GM18507 (cell line): ENCODE results near the gene USP14.

ENCODE experiments used
- DNase-seq: peaks from one replicate; pipeline ENCODE4 v3.0.0; 2011; ENCODE audit warnings: low read depth; ENCODE audit not compliant: insufficient read length; ENCODE audit errors: extremely low spot score
- FAIRE-seq: peaks from 2 replicates; lab custom pipeline; 2011; peaks lifted over from hg19 to GRCh38; lab: Jason Lieb, UNC

USP14 gene

GRCh38 chr18:156514-157230 lies 1.7 kb upstream of the USP14 start:
- FAIRE-seq (no peak), DNase-seq (no peak)

GRCh38 chr18:159037-159652 lies 788 bp downstream of the USP14 start:
- no peak for DNase-seq

DNA sequence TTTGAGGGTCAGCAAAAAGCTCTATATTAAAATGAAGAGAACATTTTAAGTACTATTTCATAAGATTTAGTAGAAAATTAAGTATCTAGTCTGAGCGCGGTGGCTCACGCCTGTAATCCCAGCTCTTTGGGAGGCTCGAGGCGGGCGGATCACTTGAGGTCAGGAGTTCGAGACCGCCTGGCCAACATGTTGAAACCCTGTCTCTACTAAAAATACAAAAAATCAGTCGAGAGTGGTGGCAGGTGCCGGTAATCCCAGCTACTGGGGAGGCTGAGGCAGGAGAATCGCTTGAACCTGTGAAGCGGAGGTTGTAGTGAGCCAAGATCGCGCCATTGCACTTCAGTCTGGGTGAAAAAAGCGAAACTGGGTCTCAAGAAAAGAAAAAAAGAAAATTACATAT lies 1.6 kb downstream of the USP14 start:
- no peak for DNase-seq
- no peak for FAIRE-seq

More at GRCh38 chr18:159037-159652, 788 bp downstream of the USP14 start:
- FAIRE-seq, result peak; percentile 46

- FAIRE-seq (no peak), DNase-seq (no peak)
Observed at GRCh38 chr18:160831-161570, 2.6 kb downstream of the USP14 start.

GRCh38 chr18:172361-172760 lies 14.0 kb downstream of the USP14 start:
- DNase-seq (no peak), FAIRE-seq (no peak)

DNA sequence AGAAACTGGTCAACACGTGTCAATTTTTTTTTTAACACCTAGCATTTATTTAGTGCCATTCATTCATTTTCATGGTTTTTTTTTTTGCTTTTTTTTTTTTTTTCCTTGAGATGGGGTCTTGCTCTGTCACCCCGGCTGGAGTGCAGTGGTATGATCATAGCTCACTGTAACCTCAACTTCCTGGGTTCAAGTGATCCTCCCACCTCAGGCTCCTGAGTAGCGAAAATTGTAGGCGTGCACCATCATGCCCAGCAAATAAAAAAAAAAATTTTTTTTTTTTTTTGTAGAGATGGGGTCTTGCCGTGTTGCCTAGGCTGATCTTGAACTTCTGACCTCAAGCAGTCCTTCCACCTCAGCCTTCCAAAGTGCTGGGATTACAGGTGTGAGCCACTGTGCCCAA lies 21.1 kb downstream of the USP14 start:
- FAIRE-seq (no peak), DNase-seq (no peak)

DNA sequence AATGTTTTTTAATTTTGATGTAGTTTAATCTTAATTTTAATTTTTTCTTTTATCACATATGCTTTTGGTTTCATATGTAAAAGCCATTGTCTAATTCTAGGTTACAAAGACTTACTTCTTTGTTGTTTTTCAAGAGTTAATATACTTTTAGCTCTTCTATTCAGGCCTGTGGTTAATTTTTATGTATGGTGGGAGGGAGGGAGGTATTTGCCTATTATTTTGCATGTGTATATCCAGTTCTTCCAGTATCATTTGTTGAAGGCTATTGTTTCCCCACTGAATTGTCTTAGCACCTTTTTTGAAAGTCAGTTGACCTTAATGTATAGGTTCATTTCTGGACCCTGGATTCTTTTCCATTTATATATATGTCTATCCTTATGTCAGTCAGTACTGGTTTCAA lies 23.4 kb downstream of the USP14 start:
- DNase-seq (no peak), FAIRE-seq (no peak)

DNA sequence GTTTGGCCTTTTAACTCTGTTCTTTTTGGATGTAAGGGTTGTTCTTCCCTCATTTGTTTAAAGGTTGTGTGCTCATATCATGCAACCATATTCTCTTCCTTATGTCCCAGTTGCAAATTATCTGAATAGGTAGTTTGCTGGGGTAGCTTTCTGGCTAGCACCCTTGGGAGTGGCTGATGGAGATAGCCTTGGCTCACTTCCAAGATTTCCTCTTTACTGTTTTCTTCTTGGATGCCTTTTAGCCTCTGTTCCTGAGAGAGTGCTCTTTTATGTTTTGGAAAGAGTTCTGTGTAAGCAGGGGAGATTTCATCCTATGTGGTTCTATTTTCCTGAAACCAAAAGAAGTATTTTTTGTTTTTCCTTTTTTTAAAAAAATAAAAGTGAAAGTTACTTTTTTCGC lies 25.4 kb downstream of the USP14 start:
- DNase-seq (no peak), FAIRE-seq (no peak)

- no peak for FAIRE-seq
- no peak for DNase-seq
Observed at GRCh38 chr18:189254-189653, 30.9 kb downstream of the USP14 start.

DNA sequence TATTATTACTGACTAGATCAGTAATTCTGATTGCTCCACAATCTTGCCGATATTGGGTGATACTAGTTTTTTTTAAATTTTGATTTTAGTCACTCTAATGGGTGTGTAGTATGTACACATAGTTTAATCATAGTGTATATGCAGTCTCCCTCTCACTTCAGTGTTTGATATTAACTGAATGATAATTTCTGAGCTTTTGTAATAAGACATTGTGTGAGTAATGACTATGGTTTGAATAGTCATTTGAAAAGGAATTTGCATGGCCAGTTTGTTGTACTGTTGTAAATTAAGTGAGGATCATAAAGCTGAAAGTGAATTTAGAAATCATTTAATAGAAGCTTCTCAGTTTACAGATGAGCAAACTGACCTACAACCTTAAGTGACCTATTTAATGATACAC lies 33.4 kb downstream of the USP14 start:
- DNase-seq, result no peak
- no peak for FAIRE-seq

DNA sequence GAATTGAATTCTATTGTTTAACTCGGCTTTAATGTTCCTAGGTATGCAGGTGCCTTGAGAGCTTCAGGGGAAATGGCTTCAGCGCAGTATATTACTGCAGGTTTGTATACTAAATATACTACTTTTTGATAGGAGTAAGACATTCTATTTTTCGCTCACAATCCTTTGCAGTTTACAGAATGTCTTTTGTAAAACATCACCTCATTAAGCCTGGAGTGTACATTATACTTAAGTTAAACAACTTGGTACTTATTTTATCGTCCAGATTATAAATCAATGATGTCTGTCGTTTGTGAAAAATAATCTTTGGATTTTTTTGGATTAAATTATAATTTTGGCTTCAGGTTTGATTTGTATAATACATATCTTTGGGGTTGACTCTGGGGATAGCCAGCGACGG lies 34.4 kb downstream of the USP14 start:
- FAIRE-seq (no peak), DNase-seq (no peak)

- FAIRE-seq (no peak), DNase-seq (no peak)
Observed at GRCh38 chr18:195651-196050, 37.3 kb downstream of the USP14 start.

DNA sequence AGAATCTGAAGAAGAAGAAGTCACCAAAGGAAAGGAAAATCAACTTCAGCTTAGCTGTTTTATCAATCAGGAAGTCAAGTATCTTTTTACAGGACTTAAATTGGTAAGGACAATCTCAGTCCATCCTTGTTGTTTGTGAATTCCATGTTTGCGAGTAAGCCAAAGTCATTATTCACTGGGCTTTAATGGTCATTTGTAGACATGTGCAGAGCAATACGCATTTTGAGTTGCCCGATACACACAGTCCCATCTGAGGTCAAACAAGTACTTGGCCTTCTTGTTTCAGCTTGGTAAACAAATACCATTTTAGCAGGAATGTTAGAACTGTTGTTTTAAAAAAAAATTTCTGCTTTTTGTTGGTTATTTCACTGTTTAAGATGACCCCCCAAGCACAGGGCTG lies 40.9 kb downstream of the USP14 start:
- DNase-seq, result no peak
- FAIRE-seq, result no peak

DNA sequence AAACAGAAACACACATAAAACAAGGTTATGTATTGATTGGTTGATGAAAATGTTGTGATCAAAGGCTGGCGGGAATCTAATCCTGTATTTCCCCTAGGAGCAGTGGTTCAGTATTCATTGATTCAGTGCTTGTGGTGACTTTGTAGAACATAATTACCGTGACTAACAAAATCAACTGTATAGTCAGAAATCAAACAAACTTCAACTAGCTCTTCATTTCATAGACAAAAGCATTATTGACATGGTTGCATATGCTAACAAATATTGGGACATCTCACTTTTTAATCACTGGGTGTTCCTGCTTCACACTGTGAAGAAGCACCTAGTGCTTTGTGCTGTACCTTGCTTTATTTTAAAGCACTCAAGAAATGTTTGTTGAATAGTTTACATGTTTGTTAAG lies 41.4 kb downstream of the USP14 start:
- DNase-seq (no peak), FAIRE-seq (no peak)

DNA sequence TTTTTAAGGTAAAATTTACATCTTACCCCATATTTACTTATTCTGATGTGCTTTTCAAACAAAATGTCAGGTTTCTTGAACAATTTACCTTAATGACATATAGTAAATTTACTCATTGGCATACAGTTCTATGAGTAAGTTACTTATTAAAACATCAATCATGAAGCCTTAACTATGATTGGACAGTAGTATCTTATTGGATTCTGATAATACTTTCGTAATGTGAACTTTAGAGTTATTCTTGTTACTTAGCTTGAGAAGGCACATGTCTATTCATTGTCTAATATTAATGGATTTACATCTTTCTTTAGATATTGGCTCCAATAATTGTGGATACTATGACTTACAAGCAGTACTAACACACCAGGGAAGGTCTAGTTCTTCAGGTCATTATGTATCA lies 51.7 kb downstream of the USP14 start:
- no peak for FAIRE-seq

GRCh38 chr18:210733-211132 lies 52.4 kb downstream of the USP14 start:
- DNase-seq, result no peak
- no peak for FAIRE-seq

More for the DNA sequence above, 51.7 kb downstream of the USP14 start:
- DNase-seq, result no peak

DNA sequence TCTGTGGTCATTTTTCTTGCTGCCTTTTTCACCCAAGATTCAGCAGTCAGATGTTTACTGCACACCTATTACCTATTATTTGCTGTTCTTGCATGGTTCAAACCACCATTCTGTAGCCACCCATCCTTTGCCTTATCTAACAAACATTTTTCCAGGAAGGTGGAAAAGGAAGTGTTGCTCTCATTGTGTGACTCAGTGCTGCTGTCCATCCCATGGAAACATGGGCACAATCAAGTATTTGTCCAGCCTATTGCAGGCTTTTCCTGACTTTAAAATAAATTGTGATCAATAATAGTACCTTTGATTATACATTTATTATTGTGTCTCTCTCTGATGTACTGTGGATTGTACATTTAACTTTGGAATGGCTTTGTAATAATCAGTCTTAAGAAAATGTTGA lies 53.2 kb downstream of the USP14 start:
- no peak for FAIRE-seq
- DNase-seq, result no peak

DNA sequence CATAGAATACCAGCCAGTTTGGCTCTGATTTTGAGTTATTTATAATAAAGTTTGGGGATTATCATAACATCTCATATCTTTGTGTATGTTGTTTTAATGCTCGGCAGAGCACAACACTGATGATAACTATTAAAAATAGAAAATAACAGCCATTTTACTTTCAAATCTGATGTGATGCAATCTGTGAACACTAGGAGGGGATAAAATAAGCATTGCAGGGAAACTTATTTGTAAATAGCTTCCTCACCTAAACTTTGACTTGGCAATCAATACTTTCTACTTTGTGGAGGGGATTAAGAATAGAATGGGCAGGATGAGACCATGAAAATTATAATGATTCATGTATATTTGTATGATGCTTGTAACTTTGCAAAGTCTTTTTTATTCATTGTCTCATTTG lies 54.4 kb downstream of the USP14 start:
- DNase-seq, result no peak
- FAIRE-seq, result no peak

DNA sequence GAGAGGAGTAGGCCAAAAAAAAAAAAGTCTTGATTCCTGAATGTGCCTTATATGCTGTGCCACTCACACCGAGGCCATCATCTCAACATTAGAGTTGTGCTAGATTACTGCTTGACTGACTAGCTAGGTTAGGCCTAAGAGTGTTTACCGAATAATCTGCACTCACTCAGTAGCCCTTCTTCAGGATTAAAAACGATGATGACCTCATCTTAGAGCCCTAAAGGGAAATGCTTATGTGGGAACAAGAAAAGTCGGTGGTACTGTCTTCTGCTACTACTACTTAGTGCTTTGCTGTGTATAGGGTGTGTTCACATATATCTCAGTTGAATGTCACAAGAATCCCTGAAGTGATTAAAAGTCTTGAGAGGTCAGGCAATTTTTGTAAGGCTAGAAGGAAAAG lies 55.1 kb downstream of the USP14 start:
- no peak for FAIRE-seq
- no peak for DNase-seq

DNA sequence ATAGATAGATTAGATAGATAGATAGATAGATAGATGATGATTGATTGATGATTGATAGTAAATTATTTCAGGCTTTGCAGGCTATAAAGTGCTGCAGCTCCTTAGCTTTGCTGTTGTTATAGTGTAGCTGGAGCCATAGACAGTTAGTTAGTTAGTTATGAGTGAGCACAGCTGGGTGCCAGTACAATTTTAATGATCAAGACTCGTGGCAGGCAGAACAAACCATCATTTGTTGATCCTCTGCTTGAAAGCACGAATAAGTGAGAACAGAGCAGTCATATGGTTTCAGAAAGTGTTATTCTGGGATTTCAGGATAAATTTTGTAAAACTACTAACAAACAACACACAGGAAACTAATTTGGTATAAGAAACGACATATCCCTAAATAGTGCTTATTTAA lies 55.6 kb downstream of the USP14 start:
- DNase-seq, result no peak
- FAIRE-seq, result no peak

GRCh38 chr18:215448-216010 lies 57.2 kb downstream of the USP14 start:
- DNase-seq (no peak), FAIRE-seq (no peak)
